Testis (tissue), 2 donors: Measurements from ENCODE around the gene POU6F2.

Experiments
- CTCF ChIP-seq, 3 experiments: fragments of 450-650 bp in 2 of 3; fragments of 200-600 bp in 1 of 3; sonication (generic) in 1 of 3; IDR thresholded peaks; one replicate each; pipeline ENCODE4 v1.5.1; 2016 to 2019; ENCODE audit warnings: antibody characterized with exemption in 3 of 3, mild to moderate bottlenecking in 2 of 3, moderate library complexity in 1 of 3
- POLR2A ChIP-seq: fragments of 450-650 bp; IDR thresholded peaks from one replicate; pipeline ENCODE4 v1.6.1; 2017; ENCODE audit warnings: antibody characterized with exemption, mild to moderate bottlenecking, moderate library complexity

DNA sequence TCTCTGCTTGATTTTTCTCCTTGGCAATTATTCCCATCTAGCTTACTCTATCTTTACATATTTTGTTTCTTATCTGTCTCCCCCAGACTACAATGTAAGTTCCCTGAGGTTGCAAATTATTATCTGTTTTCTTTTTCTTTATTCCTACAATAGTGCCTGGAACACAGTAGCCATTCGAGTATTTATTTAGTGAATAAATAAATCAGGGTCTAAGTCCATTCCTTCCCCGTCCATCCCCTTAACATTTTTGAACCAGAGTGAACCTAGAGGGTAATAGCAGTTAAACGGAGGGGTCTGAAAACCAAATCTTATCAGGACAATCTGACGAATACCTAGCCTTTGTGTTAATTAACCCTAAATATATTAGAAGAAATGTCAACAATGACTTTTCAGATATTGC is 335.7 kb downstream of the POU6F2 start:
- TF ChIP-seq CTCF (IDR thresholded peaks at IDR 0.05) (no peak), POLR2A (no peak)
